ENCODE results near the gene RTN4RL1. TPM values are rescaled to one million over a fixed set of nuclear protein-coding genes. Genes with fewer than 3 reads are reported as not detected.

The RTN4RL1 gene
- polyA plus RNA-seq, 1 donor (not counting 4 experiments of a cell fraction or from before 2014, with no cell fraction given) = 2.3 TPM

DNA sequence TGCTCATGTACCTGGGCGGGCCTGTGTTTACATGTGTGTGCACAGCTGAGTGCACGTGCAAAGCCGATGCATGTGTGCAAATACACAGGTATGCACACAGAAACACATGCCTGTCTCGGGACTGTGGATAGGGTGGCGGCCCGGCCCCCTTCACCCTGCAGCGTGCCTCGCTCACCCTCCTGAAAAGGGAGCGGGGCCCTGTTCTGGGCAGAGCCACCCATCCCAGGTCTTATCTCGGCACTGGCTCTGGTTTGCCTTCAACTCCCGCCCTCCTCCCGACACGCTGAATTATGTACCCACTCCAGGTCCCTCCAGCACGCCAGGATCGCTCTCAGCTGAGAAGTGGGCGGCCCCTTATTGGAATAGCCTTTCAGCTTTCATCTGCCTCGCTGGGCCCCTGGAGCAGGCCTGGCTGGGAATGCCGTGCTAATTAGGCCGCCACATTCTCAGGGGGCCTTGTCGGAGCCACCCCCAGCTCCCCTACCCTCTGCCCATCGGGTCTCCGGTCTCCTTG, 77.8 kb downstream of the RTN4RL1 start:
- no peak overlapping the region for H3K9ac ChIP-seq (ENCODE audit: control insufficient read depth, extremely low read depth, insufficient read depth, low read length)
- no peak for FAIRE-seq
- no peaks in the 10 kb centered on the region for H3K9me3 ChIP-seq (ENCODE audit: control insufficient read depth, low read depth, low read length)
- no peaks in the 10 kb centered on the region for H3K27me3 ChIP-seq (ENCODE audit: control insufficient read depth, extremely low read depth, insufficient read depth, low read length)
- no peak overlapping the region for H2AFZ ChIP-seq (ENCODE audit: control insufficient read depth, low read length)
- H4K20me1 ChIP-seq (ENCODE audit: control insufficient read depth, extremely low read depth, insufficient read depth, low read length) = no peaks in the 10 kb centered on the region
- no peak overlapping the region for H3K4me3 ChIP-seq (ENCODE audit: control insufficient read depth in 2 of 3, extremely low read depth in 1 of 3, insufficient read depth in 2 of 3, low read depth in 1 of 3, low read length in 3 of 3)
- no peaks in the 10 kb centered on the region for H3K4me1 ChIP-seq (ENCODE audit: control insufficient read depth, extremely low read depth, insufficient read depth, low read length)
- no peaks in the 10 kb centered on the region for H3K9me1 ChIP-seq (ENCODE audit: control insufficient read depth, extremely low read depth, insufficient read depth, low read length)
- no peaks in the 10 kb centered on the region for H3K79me2 ChIP-seq (ENCODE audit: control insufficient read depth, insufficient read depth, low read length)
- no peak for DNase-seq (ENCODE audit: low read depth, low spot score)
- H3K36me3 ChIP-seq (ENCODE audit: control insufficient read depth in 2 of 2, extremely low read depth in 1 of 2, insufficient read depth in 2 of 2, low read length in 2 of 2) = no peaks in the 10 kb centered on the region
- H3K27ac ChIP-seq (ENCODE audit: control insufficient read depth, insufficient read depth, low read length) = no peak overlapping the region
- H3K4me2 ChIP-seq (ENCODE audit: control insufficient read depth, extremely low read depth, insufficient read depth, low read depth, low read length) = no peak overlapping the region
- dilution Hi-C loops (cut with MboI; ENCODE audit: extremely low pct_ligation_motif_present, low sequenced_read_pairs) = no loop called here
- TF ChIP-seq, protein P1, sequence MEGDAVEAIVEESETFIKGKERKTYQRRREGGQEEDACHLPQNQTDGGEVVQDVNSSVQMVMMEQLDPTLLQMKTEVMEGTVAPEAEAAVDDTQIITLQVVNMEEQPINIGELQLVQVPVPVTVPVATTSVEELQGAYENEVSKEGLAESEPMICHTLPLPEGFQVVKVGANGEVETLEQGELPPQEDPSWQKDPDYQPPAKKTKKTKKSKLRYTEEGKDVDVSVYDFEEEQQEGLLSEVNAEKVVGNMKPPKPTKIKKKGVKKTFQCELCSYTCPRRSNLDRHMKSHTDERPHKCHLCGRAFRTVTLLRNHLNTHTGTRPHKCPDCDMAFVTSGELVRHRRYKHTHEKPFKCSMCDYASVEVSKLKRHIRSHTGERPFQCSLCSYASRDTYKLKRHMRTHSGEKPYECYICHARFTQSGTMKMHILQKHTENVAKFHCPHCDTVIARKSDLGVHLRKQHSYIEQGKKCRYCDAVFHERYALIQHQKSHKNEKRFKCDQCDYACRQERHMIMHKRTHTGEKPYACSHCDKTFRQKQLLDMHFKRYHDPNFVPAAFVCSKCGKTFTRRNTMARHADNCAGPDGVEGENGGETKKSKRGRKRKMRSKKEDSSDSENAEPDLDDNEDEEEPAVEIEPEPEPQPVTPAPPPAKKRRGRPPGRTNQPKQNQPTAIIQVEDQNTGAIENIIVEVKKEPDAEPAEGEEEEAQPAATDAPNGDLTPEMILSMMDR (optimal IDR thresholded peaks at IDR 0.05 in 1 of 3, IDR thresholded peaks at IDR 0.05 in 1 of 3, conservative IDR thresholded peaks at IDR 0.05 in 1 of 3; ENCODE audit: extremely low read depth in 1 of 3, insufficient read depth in 2 of 3, low read length in 3 of 3) = no peak
- TF ChIP-seq EZH2 (IDR thresholded peaks at IDR 0.05; ENCODE audit: low read length) = no peak

DNA sequence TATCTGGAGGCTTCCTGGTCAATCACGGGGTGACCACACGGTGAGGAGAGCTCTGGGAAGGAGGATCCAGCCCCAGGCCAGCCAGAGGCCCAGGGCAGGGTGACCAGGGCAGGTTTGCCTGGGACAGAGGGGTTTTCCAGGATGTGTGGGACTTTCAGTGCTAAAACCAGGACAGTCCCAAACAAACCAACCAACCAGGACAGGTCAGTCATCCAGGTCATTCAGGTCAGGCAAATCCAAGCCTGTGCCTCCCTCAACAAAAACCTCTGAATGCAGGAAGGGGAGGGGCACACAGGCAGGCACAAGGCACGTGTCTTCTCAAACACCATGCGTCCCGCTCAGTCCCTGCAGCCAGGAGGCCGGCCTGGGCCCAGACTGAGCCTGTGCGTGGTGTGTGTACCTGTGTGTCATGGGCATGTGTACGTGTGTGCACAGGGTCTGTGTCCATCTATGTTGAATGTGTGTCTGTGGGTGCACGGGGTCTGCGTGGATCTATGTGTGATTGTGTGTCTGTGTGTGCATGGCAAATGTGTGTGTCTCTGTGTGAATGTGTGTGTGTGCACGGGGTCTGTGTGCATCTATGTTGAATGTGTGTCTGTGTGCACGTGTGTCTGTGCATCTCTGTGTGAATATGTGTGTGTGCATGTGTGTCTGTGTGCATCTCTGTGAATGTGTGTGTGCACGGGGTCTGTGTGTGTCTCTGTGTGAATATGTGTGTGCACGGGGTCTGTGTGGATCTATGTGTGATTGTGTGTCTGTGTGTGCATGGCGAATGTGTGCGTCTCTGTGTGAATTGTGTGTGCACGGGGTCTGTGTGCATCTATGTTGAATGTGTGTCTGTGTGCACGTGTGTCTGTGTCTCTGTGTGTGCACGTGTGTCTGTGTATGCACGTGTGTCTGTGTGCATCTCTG, 78.9 kb downstream of the RTN4RL1 start:
- Histone ChIP-seq H3K27me3 (ENCODE audit: control insufficient read depth, extremely low read depth, insufficient read depth, low read length) (no peaks in the 10 kb centered on the region), H3K9ac (ENCODE audit: control insufficient read depth, extremely low read depth, insufficient read depth, low read length) (no peak overlapping the region), H3K27ac (ENCODE audit: control insufficient read depth, insufficient read depth, low read length) (no peak overlapping the region), H3K79me2 (ENCODE audit: control insufficient read depth, insufficient read depth, low read length) (no peaks in the 10 kb centered on the region), H3K9me1 (ENCODE audit: control insufficient read depth, extremely low read depth, insufficient read depth, low read length) (no peaks in the 10 kb centered on the region), H3K4me3 (ENCODE audit: control insufficient read depth in 2 of 3, extremely low read depth in 1 of 3, insufficient read depth in 2 of 3, low read depth in 1 of 3, low read length in 3 of 3) (no peak overlapping the region), H4K20me1 (ENCODE audit: control insufficient read depth, extremely low read depth, insufficient read depth, low read length) (no peaks in the 10 kb centered on the region), H3K4me2 (ENCODE audit: control insufficient read depth, extremely low read depth, insufficient read depth, low read depth, low read length) (no peak overlapping the region), H2AFZ (ENCODE audit: control insufficient read depth, low read length) (no peak overlapping the region), H3K36me3 (ENCODE audit: control insufficient read depth in 2 of 2, extremely low read depth in 1 of 2, insufficient read depth in 2 of 2, low read length in 2 of 2) (no peaks in the 10 kb centered on the region), H3K9me3 (ENCODE audit: control insufficient read depth, low read depth, low read length) (no peaks in the 10 kb centered on the region), H3K4me1 (ENCODE audit: control insufficient read depth, extremely low read depth, insufficient read depth, low read length) (no peaks in the 10 kb centered on the region)
- dilution Hi-C loops (cut with MboI; ENCODE audit: extremely low pct_ligation_motif_present, low sequenced_read_pairs) = no loop called here
- no peak for FAIRE-seq
- TF ChIP-seq, protein P1 (optimal IDR thresholded peaks at IDR 0.05 in 1 of 3, IDR thresholded peaks at IDR 0.05 in 1 of 3, conservative IDR thresholded peaks at IDR 0.05 in 1 of 3; ENCODE audit: extremely low read depth in 1 of 3, insufficient read depth in 2 of 3, low read length in 3 of 3) = no peak
- TF ChIP-seq EZH2 (IDR thresholded peaks at IDR 0.05; ENCODE audit: low read length) = no peak
- no peak for DNase-seq (ENCODE audit: low read depth, low spot score)

Data from keratinocyte (primary cell).